NCI-H446 treated with DMSO at 0.1 percent for 48 hours (cell line): ENCODE results near the gene PIAS1.
A peak's percentile ranks its signal among the peaks of the same experiment; 100 is the strongest.
"Not testable (repeated sequence)": the region's sequence is repeated elsewhere in the genome, so short reads cannot be mapped to it uniquely, and the experiment has no call there.

Source experiments
- DNase-seq: peaks from one replicate; lab custom pipeline; 2025; lab: John Stamatoyannopoulos, UW

PIAS1 gene

GRCh38 chr15:68183616-68184315 lies 129.7 kb downstream of the PIAS1 start:
- no peak for DNase-seq

GRCh38 chr15:68184616-68185480 lies 130.7 kb downstream of the PIAS1 start:
- no peak for DNase-seq

GRCh38 chr15:68186671-68187397 lies 132.7 kb downstream of the PIAS1 start:
- DNase-seq, result peak; percentile 56

GRCh38 chr15:68187559-68187958 lies 133.4 kb downstream of the PIAS1 start:
- DNase-seq, result peak; percentile 88

DNA sequence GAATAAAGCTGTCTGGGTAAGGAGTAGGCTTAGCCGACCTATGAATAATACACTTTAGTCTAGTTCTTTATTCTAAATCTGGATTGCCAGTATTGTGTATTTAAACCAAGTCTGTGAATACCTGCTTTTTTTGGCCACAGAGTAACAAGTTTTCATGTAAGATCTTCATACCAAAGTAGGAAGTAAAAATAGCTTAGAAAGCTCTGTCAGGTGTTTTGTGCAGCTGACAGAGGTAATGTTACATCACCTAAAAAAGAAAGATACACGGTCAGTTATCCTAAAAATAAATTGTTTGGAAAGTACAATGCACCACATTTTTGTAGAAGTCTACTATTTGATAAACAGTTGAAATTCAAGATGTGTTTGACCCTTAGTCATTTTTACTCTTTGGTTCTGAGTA lies 134.5 kb downstream of the PIAS1 start:
- DNase-seq, result no peak

DNA sequence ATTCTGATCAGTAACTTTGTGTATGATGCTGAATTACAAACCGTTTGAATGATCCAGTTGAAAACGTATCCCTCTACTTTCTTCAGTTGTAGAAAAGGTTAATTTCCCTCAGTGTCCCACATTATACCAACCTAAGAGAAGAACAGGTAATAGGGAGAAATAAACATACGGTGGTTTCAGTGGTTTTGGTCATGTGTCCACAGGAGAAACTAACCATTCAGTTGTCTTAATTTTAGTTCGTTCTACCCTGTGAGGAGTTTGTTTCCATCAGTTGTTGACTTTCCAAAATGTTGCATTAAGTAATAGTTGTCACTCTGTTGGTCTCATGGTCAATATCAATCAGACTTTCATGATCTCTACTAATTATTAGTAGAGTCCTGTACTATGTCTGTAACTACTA lies 135.9 kb downstream of the PIAS1 start:
- DNase-seq, result no peak

DNA sequence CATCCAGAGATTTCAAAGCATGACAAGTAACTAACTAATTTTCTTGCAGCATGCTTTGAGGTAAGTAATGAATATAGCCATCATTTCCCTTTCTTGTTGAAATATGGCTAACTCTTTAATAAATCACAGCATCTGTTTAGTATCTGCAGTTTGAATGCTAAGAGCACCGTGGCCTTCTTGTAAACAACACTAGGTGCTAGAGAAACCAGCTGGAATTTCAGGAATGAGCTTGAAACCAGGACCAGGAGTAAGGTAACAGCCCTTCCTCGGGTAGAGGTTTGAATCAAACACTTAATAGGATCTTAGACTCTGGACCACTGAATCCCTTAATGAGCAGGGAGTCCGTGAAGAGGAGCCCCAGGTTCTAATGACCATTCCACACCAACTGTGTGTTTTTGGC lies 137.4 kb downstream of the PIAS1 start:
- no peak for DNase-seq

DNA sequence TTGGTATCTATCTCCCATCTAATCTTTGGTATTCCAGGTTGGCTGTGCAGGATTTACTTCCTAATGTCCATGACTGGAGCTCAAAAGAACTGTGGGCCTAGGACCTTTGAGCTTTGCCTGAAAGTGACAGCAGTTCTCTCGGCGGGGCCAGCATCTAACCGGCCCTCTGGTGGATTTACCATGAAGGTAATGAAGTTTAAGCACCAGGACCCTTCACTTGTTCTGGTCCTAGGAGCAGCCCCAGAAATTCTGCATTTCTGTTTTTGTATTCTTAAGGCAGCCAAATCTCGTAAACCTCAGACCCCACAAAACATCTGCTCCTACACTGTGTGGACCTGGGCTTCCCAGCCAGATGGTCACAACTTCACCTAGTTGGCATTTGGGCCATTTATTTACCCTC lies 138.0 kb downstream of the PIAS1 start:
- no peak for DNase-seq

DNA sequence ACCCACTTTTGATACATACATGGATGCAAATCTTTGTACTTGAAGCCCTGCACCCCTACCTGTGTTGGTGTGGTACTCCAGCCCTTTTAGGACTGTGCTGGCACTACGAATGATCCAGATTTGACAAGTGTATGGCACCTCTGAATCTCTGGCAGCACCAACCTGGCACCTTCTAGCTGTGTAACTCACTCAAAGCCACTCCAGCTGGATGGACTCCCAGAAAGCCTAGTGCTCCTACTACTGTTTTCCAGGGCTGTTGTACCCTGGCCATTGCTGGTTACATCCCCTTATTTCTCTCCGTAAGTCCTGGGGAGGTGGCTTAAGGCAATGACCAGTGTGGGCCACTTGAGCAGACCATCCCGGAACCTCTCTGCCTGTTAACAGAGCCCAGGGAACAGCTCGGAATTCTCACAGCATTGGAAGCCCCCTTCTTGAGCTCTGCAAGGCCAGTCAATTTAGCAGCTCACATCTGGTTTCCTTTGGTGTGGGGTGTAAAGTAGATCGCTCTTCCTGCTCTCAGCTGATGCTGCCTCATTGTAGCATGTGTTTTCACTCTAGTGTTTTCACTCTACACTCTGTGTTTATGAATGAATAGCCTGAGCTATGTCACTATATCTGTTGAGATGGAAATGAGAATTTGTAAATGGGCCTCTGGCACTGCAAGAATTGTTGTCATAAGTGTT lies 138.8 kb downstream of the PIAS1 start:
- DNase-seq, result no peak

DNA sequence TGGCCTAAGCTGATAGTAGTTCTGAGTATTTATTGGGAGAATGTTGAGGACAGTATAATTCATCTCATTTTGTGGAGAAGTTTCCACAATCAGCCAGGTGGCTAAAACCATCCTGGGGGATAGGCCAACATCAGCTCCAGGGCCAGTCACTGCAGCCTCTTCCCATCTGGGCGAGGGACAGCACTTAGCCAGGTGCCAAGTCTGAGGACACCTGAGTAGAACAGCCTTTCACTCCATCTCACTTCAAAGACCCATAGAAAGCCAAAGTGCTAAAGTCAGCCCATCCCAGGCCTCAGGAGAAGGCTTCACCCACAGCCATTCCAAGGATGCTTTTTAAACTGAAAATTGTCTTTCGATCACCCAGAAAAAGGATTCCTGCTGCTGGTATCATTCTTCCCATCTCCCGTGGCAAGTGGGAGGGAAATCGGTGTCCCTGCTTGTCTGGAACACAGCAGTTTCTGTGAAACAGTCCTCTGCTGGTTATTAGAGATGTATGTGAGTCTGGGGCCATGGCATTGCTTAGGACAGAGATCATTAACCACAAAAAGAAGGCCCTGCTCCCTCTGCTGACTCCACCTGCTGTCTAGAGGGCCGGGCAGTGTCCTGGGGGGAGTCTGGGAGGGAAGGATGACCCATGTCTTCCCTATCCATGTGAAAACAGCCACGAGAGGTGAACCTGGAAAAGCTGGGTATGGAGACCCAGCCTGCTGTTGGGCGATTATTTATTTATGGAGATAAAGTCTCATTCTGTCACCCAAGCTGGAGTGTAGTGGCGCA lies 141.4 kb downstream of the PIAS1 start:
- no peak for DNase-seq

DNA sequence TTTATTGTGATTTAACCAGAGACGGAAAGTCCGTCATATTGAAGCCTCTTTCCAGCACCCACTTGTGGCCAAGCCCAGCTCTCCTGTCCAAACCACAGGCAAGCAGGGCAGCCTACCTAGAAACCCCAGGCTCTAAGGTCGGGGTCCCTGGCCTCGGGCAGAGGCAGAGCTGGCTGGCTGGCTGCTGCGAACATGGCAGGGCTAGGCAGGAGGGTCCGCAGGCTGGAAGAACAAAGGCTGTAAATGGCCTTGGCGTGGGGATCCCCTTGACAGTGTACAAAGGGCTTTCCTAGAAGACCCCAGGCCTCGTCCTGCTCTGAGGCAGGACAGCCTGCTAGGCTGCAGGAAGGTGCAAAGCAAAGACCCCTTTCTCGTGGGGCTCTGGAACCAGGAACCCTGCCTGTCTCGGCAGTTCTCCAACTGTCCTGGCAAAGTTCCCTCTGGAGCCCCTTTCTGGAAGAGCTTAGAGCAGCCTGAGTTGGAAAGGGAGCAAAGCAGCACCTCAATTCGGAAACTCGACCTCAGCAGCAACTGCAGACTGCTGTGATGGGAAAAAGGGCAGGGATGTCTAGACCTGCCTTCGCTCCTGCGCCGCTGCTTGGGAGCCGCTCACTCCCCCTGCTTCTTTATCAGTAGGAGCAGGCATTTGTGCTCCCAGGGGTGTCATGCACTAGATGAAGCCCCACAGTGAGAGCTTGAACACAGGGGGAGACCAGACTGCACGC lies 142.5 kb downstream of the PIAS1 start:
- DNase-seq, result no peak

DNA sequence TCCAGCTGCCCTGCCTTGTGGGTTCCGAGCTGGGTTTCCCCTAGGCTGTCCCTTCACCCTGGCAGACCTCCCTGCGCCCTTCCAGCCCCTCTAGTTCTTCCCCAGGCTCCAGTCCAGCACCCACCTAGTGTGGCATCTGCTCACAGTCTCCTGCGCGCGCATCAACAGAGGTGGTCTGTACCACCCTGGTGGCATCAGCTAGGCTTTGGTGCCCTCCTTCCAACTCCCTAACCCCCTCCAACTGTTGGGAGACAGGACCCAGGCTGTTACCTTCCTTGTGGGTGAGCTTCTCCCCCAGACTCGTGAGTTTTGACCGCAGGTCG lies 143.0 kb downstream of the PIAS1 start:
- no peak for DNase-seq

GRCh38 chr15:68197661-68198437 lies 143.7 kb downstream of the PIAS1 start:
- no peak for DNase-seq

- no peak for DNase-seq
Observed at GRCh38 chr15:68199340-68199739, 145.2 kb downstream of the PIAS1 start.

DNA sequence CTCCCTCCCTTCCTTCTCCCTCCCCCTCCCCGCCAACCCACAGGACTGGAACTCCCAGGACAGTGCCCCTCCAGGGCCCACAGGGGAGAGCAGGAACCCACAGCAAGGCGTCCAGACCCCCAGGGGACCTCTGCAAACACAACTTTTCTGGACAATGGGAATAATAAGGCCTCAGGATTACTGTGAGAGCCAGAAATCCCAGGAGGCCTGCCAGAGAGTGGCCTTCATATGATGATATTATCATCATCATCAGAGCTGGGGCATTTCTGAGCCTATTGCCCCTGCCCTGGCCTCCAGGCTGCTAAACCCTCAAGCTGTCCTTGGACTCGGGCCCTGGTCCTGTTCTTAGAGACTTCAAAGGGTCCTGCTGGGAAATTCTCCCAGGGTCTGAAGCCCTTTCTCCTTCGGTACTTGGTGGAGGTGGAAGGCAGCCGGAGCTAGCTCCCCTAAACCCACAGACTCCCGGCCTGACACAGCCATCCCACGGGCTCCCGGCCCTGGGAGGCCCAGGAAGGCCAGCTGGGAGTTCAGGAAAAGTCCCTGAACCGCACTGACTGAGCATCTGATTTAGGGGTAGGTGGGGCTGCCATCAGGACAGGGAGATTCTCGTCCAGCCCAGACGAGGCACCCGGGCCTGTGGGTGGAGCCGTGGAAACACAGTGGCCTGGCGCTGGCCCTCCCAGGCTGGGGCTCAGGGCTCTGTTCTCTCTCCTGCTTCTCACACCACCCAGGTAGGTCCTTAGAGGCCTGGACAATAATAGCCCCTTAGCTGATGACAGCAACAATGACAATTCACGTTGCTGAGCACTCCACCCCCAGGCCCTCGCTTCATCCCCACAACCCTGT lies 146.1 kb downstream of the PIAS1 start:
- DNase-seq, result no peak

DNA sequence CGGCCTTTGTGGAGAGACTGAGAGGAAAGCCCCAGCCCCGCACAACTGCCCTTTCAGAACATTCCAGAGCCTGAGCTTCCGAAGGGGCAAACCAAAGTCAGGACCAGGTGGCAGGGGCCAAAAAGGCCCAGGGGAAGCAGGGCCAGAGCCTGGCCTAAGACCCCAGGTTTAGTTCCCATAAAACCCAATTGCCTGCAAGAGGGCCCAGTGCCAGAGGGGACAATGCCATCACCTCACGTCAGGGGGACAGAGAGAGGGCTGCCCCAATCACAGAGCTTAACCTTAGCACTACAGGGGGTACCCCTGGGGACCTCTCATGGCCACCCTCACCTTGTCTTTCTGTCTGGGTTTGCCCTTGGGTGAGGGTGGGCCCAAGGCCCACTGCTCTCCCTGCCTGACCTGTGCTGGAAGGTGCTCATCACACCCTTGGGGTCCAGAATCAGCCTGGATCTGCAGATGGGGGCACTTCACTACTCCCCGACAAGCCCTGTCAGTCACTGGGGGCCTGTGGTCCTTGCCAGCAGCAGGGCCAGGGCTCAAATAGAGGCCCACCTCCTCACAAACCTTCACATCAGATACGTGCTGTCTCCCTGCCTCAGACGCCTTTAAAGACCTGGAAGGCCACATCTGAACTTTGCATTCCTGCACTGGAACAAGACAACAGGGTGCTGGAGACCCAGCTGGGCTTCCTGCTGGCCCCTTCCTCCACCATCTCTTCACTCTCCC lies 147.2 kb downstream of the PIAS1 start:
- DNase-seq, result no peak

DNA sequence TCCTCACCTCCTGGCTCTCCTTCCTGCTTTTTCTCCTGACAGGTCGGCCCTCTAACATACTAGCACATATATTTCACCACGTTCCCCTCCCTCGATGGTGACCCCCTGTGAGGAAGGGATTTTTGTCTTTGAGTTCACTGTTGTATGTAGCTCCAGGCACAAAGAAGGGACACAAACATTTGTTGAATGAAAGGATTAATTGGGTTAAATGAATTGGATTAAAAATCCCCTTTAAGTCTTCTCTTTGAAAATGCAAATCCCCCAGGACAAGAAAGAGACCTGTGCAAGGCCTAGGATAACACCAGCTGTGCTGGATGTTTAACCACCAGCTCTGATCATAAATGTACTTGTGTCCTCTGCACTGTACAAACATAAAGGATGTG lies 147.8 kb downstream of the PIAS1 start:
- DNase-seq, result no peak

DNA sequence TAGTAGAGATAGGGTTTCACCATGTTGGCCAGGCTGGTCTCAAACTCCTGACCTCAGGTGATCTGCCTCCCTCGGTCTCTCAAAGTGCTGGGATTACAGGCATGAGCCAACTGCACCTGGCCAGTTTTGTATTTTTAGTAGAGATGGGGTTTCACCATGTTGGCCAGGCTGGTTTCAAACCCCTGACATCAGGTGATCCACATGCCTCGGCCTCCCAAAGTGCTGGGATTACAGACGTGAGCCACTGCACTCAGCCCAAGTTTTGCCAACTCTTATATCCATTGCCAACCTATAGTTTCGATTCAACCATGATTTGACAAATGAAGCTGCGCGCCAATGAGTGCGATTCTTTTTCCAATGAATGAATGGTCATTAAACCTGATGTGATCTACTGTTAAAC lies 148.9 kb downstream of the PIAS1 start:
- DNase-seq, result not testable (repeated sequence)

DNA sequence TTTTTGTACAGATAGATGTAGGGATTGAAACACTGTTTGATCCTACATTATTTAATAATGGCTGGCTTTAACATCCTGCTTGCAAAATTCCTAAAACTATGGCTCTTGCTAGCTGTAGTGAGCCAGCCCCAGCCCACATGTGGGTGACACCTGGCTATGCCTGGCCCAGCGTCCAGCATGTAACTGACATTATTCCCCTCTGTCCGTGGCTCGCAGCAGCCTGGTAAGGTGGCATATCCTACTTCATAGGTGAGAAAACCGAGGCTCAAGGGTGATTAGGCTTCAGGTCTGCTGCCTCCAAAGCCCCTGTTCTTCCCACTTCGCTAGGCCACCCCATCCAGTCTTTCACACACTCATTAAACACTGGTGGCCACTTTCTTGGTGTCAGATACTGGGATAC lies 149.4 kb downstream of the PIAS1 start:
- DNase-seq, result no peak
